GM18526 (cell line): ENCODE measurements around the gene ABCC3.

Source experiments
- POLR2A ChIP-seq: IDR thresholded peaks from 3 replicates; pipeline ENCODE4 v1.6.1; 2011; ENCODE audit not compliant: insufficient read length; ENCODE audit errors: extremely low read depth

ABCC3 gene

GRCh38 chr17:50676065-50676975 lies 41.6 kb downstream of the ABCC3 start:
- no peak for TF ChIP-seq POLR2A

GRCh38 chr17:50677851-50678375 lies 43.2 kb downstream of the ABCC3 start:
- no peak for TF ChIP-seq POLR2A

DNA sequence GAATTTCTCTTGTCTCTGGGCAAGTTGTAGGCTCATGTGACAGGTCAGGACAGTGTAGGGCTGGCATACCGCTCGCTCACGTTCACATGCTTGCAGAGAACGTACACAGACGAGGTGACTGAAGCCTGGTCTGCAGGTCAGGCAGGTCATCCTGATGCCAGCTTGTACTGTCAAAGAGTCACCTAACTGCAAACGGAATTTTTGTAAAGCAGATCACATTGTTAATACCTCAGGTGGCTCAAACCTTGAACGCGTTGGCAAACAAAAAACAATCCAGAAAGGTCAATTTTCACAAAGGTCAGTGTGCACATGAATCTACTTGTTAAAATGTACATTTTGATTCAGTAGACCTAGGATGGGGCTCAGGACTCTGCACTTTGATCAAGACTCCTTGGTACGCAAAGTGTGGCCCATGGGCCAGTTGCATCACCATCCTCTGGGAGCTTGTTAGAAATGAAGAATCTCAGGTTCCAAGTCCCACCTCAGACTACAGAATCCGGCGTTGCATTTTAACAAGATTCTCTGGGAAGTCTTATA lies 44.4 kb downstream of the ABCC3 start:
- no peak for TF ChIP-seq POLR2A

GRCh38 chr17:50680126-50680525 lies 45.4 kb downstream of the ABCC3 start:
- no peak for TF ChIP-seq POLR2A

DNA sequence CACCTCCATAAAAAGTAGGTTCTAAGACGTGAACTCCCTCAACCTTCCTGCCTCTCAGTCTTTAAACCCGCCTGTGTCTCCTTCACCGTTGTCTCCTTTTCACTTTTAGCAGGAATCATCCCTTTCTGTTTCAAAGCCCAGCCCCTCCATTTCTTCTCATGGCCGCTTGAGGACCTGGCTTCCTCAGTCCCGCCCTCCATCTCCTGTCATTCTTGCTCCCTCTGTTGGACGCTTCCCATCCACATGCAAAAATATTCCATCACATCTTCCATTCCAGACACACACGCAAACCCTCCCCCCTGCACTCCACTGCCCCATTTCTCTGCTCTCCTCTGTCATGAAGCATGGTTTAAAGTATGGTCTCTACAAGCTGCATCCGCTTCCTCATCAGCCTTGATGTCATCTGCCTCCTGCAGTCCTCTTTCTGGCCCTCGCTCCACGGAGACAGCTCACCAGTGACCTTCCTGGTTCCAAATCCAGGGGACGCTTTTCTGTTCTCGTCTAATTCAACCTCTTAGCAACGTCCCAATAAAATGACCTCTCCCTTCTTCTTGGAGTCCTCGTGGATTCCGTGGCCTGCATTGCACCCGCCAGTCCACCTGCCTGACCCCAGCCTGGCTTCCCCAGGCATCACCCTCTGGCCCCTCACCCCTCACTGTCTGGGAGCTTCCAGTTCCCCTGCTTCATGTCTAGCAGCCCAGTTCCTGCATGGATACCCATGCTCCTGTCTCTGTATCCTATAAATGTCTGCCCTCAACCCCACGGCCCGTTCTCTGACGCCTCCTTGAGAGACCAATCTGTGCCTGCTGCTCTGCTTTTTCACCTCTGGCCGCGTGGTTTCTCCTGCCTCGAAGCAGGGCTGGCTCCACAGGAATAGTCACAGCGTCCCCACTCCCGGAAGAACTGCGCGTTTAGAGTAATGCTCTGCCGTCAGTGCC lies 46.9 kb downstream of the ABCC3 start:
- no peak for TF ChIP-seq POLR2A

- TF ChIP-seq POLR2A = no peak
Observed at GRCh38 chr17:50682441-50682840, 47.8 kb downstream of the ABCC3 start.

DNA sequence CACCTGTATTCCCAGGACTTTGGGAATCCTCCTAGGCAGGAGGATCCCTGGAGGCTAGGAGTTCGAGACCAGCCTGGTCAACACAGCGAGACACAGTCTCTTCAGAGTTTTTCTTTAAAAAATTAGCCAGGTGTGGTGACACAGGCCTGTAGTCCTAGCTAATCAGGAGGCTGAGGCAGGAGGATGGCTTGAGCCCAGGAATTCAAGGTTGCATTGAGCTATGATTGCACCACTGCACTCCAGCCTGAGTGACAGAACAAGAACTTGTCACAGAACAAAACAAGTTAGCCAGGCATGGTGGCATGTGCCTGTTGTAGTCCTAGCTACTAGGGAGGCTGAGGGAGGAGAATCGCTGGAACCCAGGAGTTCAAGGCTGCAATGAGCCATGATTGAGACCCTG lies 48.3 kb downstream of the ABCC3 start:
- no peak for TF ChIP-seq POLR2A

- no peak for TF ChIP-seq POLR2A
Observed at GRCh38 chr17:50683434-50684287, 49.0 kb downstream of the ABCC3 start.

- no peak for TF ChIP-seq POLR2A
Observed at GRCh38 chr17:50684288-50684611, 49.6 kb downstream of the ABCC3 start.

- TF ChIP-seq POLR2A = no peak
Observed at GRCh38 chr17:50684612-50685333, 50.1 kb downstream of the ABCC3 start.

GRCh38 chr17:50685334-50685665 lies 50.6 kb downstream of the ABCC3 start:
- no peak for TF ChIP-seq POLR2A

GRCh38 chr17:50685691-50686493 lies 51.2 kb downstream of the ABCC3 start:
- no peak for TF ChIP-seq POLR2A

DNA sequence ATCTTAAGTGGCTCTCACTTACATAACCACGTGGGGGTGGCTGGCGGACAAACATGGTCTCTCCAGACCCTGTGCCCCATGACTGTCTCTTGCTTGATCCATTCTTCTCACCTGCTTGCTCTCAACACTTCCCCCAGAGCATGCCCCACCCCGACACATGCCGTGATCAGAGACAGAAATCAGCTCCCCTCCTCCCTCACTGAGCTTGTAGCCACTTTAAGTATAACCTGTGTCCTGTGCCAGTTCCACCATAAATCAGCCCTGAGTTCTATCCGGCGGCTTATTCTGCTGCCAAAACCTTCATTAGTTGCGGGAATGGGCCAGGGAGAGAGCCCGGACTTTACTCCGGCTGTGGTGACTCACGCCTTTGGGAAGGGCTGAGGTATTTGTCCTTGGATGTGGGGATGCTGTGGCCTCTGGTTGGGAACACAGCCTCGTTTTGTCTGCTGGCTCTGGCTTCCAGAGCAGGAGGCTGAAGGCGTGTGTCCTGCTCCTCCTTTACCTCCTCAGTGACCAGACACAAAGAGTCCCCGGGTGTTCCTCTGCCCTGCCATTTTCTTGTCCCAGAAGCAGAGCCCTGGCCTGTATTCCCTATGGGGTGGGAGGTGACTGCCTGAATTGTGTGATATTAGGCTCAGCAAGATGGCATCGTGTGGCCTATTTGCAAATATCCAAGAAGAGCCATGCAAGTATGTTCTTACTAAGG lies 52.0 kb downstream of the ABCC3 start:
- TF ChIP-seq POLR2A = no peak
